NCI-H128 (cell line): ENCODE results near the gene UBXN10.

ENCODE experiments used
- DNase-seq: peaks from one replicate; lab custom pipeline; 2025; ENCODE audit not compliant: unreplicated experiment; lab: John Stamatoyannopoulos, UW

The UBXN10 gene

GRCh38 chr1:20185834-20186782, at the start of gene UBXN10, which contains the start of gene PLA2G2C:
Gene UBXN10, plus strand, starts transcription at chr1:20186096. Its CDS starts 4,466 bp downstream, at chr1:20190562.
Gene PLA2G2C, minus strand, starts transcription at chr1:20186518. Its CDS starts 9,155 bp downstream, at chr1:20177363.
- DNase-seq: no peak

GRCh38 chr1:20136249-20136648, 49.6 kb upstream of the UBXN10 start:
- no peak for DNase-seq

- no peak for DNase-seq
These were observed 48.8 kb upstream of the UBXN10 start for GRCh38 chr1:20137055-20137454.

- DNase-seq: no peak
These were observed 48.3 kb upstream of the UBXN10 start for GRCh38 chr1:20137604-20138003.

- no peak for DNase-seq
These were observed 47.5 kb upstream of the UBXN10 start for GRCh38 chr1:20138346-20138745.

GRCh38 chr1:20138961-20139550, 46.8 kb upstream of the UBXN10 start, which contains the start of gene PLA2G2F:
Gene PLA2G2F, plus strand, starts transcription at chr1:20139323. Its CDS starts 105 bp downstream, at chr1:20139428.
- DNase-seq: no peak

- no peak for DNase-seq
These were observed 45.9 kb upstream of the UBXN10 start for GRCh38 chr1:20139776-20140612.

- DNase-seq: no peak
These were observed 44.9 kb upstream of the UBXN10 start for GRCh38 chr1:20141001-20141400.

- DNase-seq: no peak
These were observed 44.4 kb upstream of the UBXN10 start for GRCh38 chr1:20141466-20141865.

GRCh38 chr1:20142001-20142710, 43.7 kb upstream of the UBXN10 start:
- DNase-seq: no peak

- no peak for DNase-seq
These were observed 42.6 kb upstream of the UBXN10 start for GRCh38 chr1:20143318-20143717.

GRCh38 chr1:20143734-20144565, 41.9 kb upstream of the UBXN10 start:
- no peak for DNase-seq

- DNase-seq: no peak
These were observed 37.9 kb upstream of the UBXN10 start for GRCh38 chr1:20147846-20148570.

GRCh38 chr1:20148571-20149500, 37.1 kb upstream of the UBXN10 start:
- DNase-seq: no peak

GRCh38 chr1:20149601-20150325, 36.1 kb upstream of the UBXN10 start:
- DNase-seq: no peak

GRCh38 chr1:20150326-20150705, 35.6 kb upstream of the UBXN10 start:
- no peak for DNase-seq

GRCh38 chr1:20150969-20151368, 34.9 kb upstream of the UBXN10 start:
- no peak for DNase-seq
